NCI-H82 (cell line): Measurements from ENCODE around the gene MYRIP.
"Not testable (repeated sequence)": the region's sequence is repeated elsewhere in the genome, so short reads cannot be mapped to it uniquely, and the experiment has no call there.

Experiments
- DNase-seq: peaks from one replicate; lab custom pipeline; 2025; lab: John Stamatoyannopoulos, UW

Gene MYRIP

GRCh38 chr3:40037582-40037981 is 228.2 kb downstream of the MYRIP start:
- DNase-seq = no peak

GRCh38 chr3:40042752-40043443 is 233.5 kb downstream of the MYRIP start:
- no peak for DNase-seq

GRCh38 chr3:40043444-40043755 is 234.0 kb downstream of the MYRIP start:
- no peak for DNase-seq

GRCh38 chr3:40044487-40044886 is 235.1 kb downstream of the MYRIP start:
- DNase-seq = no peak

GRCh38 chr3:40045051-40045450 is 235.6 kb downstream of the MYRIP start:
- no peak for DNase-seq

GRCh38 chr3:40046149-40046548 is 236.7 kb downstream of the MYRIP start:
- DNase-seq = no peak

- no peak for DNase-seq
Observed at GRCh38 chr3:40047406-40047805, 238.0 kb downstream of the MYRIP start.

GRCh38 chr3:40053663-40054062 is 244.3 kb downstream of the MYRIP start:
- no peak for DNase-seq

- no peak for DNase-seq
Observed at GRCh38 chr3:40054568-40055222, 245.3 kb downstream of the MYRIP start.

GRCh38 chr3:40055361-40055760 is 246.0 kb downstream of the MYRIP start:
- DNase-seq = no peak

GRCh38 chr3:40055956-40056355 is 246.5 kb downstream of the MYRIP start:
- no peak for DNase-seq

- DNase-seq = no peak
Observed at GRCh38 chr3:40057077-40057476, 247.7 kb downstream of the MYRIP start.

- DNase-seq = no peak
Observed at GRCh38 chr3:40057786-40058185, 248.4 kb downstream of the MYRIP start.

GRCh38 chr3:40068636-40069035 is 259.2 kb downstream of the MYRIP start:
- no peak for DNase-seq

- DNase-seq = no peak
Observed at GRCh38 chr3:40070816-40071215, 261.4 kb downstream of the MYRIP start.

- DNase-seq = no peak
Observed at GRCh38 chr3:40071683-40072238, 262.4 kb downstream of the MYRIP start.

GRCh38 chr3:40073310-40074007 is 264.1 kb downstream of the MYRIP start:
- peak; percentile 0 for DNase-seq

GRCh38 chr3:40077139-40077538 is 267.7 kb downstream of the MYRIP start:
- DNase-seq = not testable (repeated sequence)

GRCh38 chr3:40077828-40078492 is 268.6 kb downstream of the MYRIP start:
- not testable (repeated sequence) for DNase-seq

GRCh38 chr3:40078590-40078989 is 269.2 kb downstream of the MYRIP start:
- no peak for DNase-seq

- no peak for DNase-seq
Observed at GRCh38 chr3:40079203-40079846, 269.9 kb downstream of the MYRIP start.

- no peak for DNase-seq
Observed at GRCh38 chr3:40079847-40080240, 270.4 kb downstream of the MYRIP start.
